Progenitor cell of endocrine pancreas (in vitro differentiated cells): Measurements from ENCODE around the gene OBSL1. TPM values are rescaled to one million over a fixed set of nuclear protein-coding genes. Genes with fewer than 3 reads are reported as not detected.
A peak's percentile ranks its signal among the peaks of the same experiment; 100 is the strongest.

Experiments used
- DNase-seq: peaks from one replicate; pipeline ENCODE4 v3.0.0; 2021; ENCODE audit warnings: low spot score; ENCODE audit not compliant: unreplicated experiment
- H3K27ac Mint-ChIP-seq: 2 replicates; pipeline ENCODE4 v1.8.0; 2021; ENCODE audit warnings: mild to moderate bottlenecking, moderate library complexity, mixed read lengths
- H3K27me3 Mint-ChIP-seq: 2 replicates; pipeline ENCODE4 v1.8.0; 2021; ENCODE audit warnings: mixed read lengths
- H3K36me3 Mint-ChIP-seq: 2 replicates; pipeline ENCODE4 v1.8.0; 2022; ENCODE audit warnings: mixed read lengths; ENCODE audit not compliant: insufficient read depth
- H3K4me1 Mint-ChIP-seq: 2 replicates; pipeline ENCODE4 v1.8.0; 2021; ENCODE audit warnings: low read depth, mixed read lengths
- H3K4me3 Mint-ChIP-seq: 2 replicates; pipeline ENCODE4 v1.8.0; 2021; ENCODE audit warnings: low read depth, mild to moderate bottlenecking, moderate library complexity, mixed read lengths
- H3K9me3 Mint-ChIP-seq: 2 replicates; pipeline ENCODE4 v1.8.0; 2021; ENCODE audit warnings: low read depth, mixed read lengths
- total RNA-seq: library from RNA; stranded (reverse); gene quantifications from 2 replicates; pipeline ENCODE4 v1.2.1, GENCODE V29; 2021
- TF ChIP-seq, protein P1 (sequence below): fragments of 200-600 bp; sonication (generic); IDR thresholded peaks from one replicate; pipeline ENCODE4 v1.5.0; 2021; ENCODE audit warnings: antibody characterized with exemption, mild to moderate bottlenecking; ENCODE audit not compliant: unreplicated experiment

Gene OBSL1
- total RNA-seq, 1 donor from 2014 or later = 198 TPM

GRCh38 chr2:219532378-219532649 is 39.0 kb downstream of the OBSL1 start:
- H3K4me3 Mint-ChIP-seq = no peak overlapping the region
- no peak for DNase-seq
- H3K36me3 Mint-ChIP-seq = no peaks in the 10 kb centered on the region
- no peak overlapping the region for H3K27ac Mint-ChIP-seq
- peaks cover 53% of the 10 kb centered on the region for H3K27me3 Mint-ChIP-seq
- H3K9me3 Mint-ChIP-seq = no peaks in the 10 kb centered on the region
- H3K4me1 Mint-ChIP-seq = peaks cover under 1% of the 10 kb centered on the region
- TF ChIP-seq, protein P1, sequence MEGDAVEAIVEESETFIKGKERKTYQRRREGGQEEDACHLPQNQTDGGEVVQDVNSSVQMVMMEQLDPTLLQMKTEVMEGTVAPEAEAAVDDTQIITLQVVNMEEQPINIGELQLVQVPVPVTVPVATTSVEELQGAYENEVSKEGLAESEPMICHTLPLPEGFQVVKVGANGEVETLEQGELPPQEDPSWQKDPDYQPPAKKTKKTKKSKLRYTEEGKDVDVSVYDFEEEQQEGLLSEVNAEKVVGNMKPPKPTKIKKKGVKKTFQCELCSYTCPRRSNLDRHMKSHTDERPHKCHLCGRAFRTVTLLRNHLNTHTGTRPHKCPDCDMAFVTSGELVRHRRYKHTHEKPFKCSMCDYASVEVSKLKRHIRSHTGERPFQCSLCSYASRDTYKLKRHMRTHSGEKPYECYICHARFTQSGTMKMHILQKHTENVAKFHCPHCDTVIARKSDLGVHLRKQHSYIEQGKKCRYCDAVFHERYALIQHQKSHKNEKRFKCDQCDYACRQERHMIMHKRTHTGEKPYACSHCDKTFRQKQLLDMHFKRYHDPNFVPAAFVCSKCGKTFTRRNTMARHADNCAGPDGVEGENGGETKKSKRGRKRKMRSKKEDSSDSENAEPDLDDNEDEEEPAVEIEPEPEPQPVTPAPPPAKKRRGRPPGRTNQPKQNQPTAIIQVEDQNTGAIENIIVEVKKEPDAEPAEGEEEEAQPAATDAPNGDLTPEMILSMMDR = no peak

DNA sequence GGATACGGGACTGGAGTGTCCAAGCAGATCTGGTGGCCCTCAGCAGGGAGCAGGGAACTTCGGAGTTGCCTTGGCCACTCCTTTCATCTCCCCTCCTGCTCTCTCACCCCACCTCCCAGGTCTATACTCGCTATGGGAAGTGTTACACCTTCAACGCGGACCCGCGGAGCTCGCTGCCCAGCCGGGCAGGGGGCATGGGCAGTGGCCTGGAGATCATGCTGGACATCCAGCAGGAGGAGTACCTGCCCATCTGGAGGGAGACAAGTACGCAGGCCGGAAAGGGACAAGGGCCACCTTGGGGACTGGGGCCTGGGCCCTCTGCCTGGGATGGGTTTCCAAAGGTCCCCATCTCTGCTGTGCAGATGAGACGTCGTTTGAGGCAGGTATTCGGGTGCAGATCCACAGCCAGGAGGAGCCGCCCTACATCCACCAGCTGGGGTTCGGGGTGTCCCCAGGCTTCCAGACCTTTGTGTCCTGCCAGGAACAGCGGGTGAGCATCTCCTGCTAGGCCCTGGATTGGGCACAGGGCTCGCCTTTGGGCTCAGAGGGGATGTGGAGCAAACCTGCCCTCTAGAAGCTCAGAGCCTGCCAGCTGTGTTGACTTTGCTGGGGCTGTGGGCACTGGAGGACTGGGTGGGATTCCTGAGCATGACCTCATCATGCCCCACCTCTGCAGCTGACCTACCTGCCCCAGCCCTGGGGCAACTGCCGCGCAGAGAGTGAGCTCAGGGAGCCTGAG is 39.5 kb downstream of the OBSL1 start:
- TF ChIP-seq, protein P1 = no peak
- Mint-ChIP-seq H3K27ac (no peak overlapping the region), H3K27me3 (peaks cover 58% of the 10 kb centered on the region), H3K4me3 (no peak overlapping the region), H3K4me1 (peaks cover 6% of the 10 kb centered on the region), H3K36me3 (no peaks in the 10 kb centered on the region), H3K9me3 (no peaks in the 10 kb centered on the region)
- no peak for DNase-seq

DNA sequence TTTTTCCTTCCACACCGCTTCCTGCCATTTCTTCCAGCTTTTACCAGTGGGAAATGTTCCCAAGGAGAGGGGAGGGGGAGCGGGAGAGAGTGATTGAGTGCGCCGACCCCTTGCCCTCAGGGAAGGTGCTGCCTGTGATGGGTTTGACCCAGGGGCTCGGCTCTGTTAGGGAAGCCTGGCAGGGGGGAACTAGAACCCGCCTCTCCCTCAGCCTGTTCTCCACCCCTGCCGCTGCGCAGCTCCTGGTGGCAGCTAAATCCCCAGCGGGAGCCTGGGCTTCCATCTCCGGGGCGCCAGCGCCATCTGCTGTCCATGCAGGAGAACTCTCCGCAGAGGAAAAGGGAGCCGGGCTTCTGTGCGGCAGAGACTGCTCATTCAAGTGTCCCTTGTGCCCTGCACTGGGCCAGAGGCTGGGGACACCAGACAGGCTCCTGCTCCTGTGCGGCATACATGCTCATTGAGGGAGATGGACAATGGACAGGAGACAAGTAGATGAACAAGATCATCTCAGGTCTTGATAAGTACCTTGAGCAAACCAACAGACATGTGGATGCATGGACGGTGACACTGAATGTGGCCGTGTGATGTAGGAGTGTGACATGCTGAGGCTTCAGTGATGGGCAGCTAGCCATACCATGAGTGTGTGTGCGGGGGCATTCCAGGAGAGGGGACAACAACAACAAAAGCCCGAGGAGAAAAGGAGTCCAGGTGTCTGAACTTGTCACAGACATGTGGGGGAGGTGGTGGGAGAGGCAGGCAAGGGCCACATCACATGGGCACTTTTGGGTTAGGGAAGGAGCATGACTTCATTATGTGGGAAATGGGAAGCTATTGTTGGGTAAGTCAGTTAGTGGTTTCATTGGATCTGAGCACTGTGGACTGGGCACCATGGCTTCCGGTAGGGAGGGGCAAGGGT is 41.0 kb downstream of the OBSL1 start:
- TF ChIP-seq, protein P1 = peak; percentile 95
- peak; percentile 88 for DNase-seq
- Mint-ChIP-seq H3K36me3 (no peaks in the 10 kb centered on the region), H3K9me3 (no peaks in the 10 kb centered on the region), H3K4me3 (no peak overlapping the region), H3K4me1 (peaks cover 20% of the 10 kb centered on the region), H3K27me3 (peaks cover 67% of the 10 kb centered on the region), H3K27ac (no peak overlapping the region)

DNA sequence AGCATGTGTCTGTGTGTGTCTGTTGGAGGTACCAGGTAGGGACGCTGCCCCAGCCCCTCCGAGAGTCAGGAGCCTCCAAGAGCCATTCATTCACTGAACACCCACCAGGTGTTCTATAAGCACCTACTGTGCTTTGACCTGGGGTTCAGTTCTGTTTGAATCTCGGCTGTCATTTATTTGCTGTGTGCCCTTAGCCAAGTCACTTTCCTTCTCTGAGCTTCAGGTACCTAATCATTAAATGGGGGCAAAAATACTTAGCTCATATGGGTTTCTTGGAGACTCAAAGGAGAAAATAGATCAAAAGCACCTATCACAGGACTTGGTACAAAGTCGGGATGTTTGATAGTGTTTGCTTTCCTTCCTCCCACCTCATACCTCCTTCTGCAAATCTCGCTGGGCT is 43.9 kb downstream of the OBSL1 start:
- Mint-ChIP-seq H3K27ac (no peak overlapping the region), H3K36me3 (no peaks in the 10 kb centered on the region), H3K4me3 (no peak overlapping the region), H3K4me1 (peaks cover 23% of the 10 kb centered on the region), H3K9me3 (no peaks in the 10 kb centered on the region), H3K27me3 (peaks cover 68% of the 10 kb centered on the region)
- TF ChIP-seq, protein P1 = no peak
- no peak for DNase-seq

GRCh38 chr2:219527076-219527394 is 44.3 kb downstream of the OBSL1 start:
- H3K36me3 Mint-ChIP-seq = no peaks in the 10 kb centered on the region
- H3K27me3 Mint-ChIP-seq = peaks cover 69% of the 10 kb centered on the region
- no peak for DNase-seq
- H3K9me3 Mint-ChIP-seq = no peaks in the 10 kb centered on the region
- H3K4me3 Mint-ChIP-seq = no peak overlapping the region
- TF ChIP-seq, protein P1 = no peak
- peaks cover 25% of the 10 kb centered on the region for H3K4me1 Mint-ChIP-seq
- H3K27ac Mint-ChIP-seq = no peak overlapping the region
